HEK293 (cell line): ENCODE data around the gene BPI.

ENCODE experiments used
- CTCF ChIA-PET: fragments of 350-600 bp; formaldehyde crosslinking; extraction: SDS; loops from one replicate; lab custom pipeline; 2021; ENCODE audit warnings: antibody characterized with exemption; lab: Yijun Ruan, JAX
- POLR2A ChIA-PET: fragments of 300-600 bp; formaldehyde crosslinking; extraction: SDS; loops from one replicate; lab custom pipeline; 2020; ENCODE audit warnings: antibody characterized with exemption, inconsistent platforms; lab: Yijun Ruan, JAX
- H3K27ac ChIP-seq: fragments of 200-500 bp; sonication (Bioruptor generic); 2 replicates; pipeline ENCODE4 v1.5.1; 2014; ENCODE audit warnings: low read depth, low read length, control low read depth, inconsistent platforms; ENCODE audit errors: extremely low read depth
- H3K36me3 ChIP-seq, 2 experiments: fragments of 200-500 bp in 1 of 2; sonication (Bioruptor generic) in 1 of 2; 1 replicate in 1 of 2; 2 replicates in 1 of 2; pipeline ENCODE4 v1.5.1; 2014 to 2017; ENCODE audit warnings: inconsistent platforms in 2 of 2, low read length in 2 of 2; ENCODE audit not compliant: control insufficient read depth in 2 of 2, insufficient read depth in 1 of 2
- H3K4me1 ChIP-seq: fragments of 200-500 bp; sonication (Bioruptor generic); 2 replicates; pipeline ENCODE4 v1.5.1; 2014; ENCODE audit warnings: mild to moderate bottlenecking, low read length, inconsistent platforms; ENCODE audit not compliant: control insufficient read depth, insufficient read depth
- H3K4me3 ChIP-seq: 2 replicates; pipeline ENCODE4 v1.5.1; 2011; ENCODE audit warnings: low read depth, mild to moderate bottlenecking, control low read depth, low read length, moderate library complexity
- H3K9me3 ChIP-seq: fragments of 200-500 bp; sonication (Bioruptor generic); 2 replicates; pipeline ENCODE4 v1.5.1; 2014; ENCODE audit warnings: low read depth, low read length, inconsistent platforms; ENCODE audit not compliant: control insufficient read depth, insufficient read depth
- GFI1B ChIP-seq: fragments of 450-650 bp; formaldehyde crosslinking; IDR thresholded peaks from 2 replicates; pipeline ENCODE4 v1.5.1; 2016; ENCODE audit warnings: missing biosample characterization, missing genetic modification characterization
- GLIS2 ChIP-seq: fragments of 450-650 bp; formaldehyde crosslinking; IDR thresholded peaks from 2 replicates; pipeline ENCODE4 v1.5.1; 2016; ENCODE audit warnings: missing biosample characterization, missing genetic modification characterization
- HOXC10 ChIP-seq: sonication (generic); formaldehyde crosslinking; IDR thresholded peaks from 2 replicates; pipeline ENCODE4 v1.8.1; 2023; ENCODE audit warnings: mild to moderate bottlenecking, missing genetic modification reagents
- SCRT2 ChIP-seq: fragments of 450-650 bp; formaldehyde crosslinking; IDR thresholded peaks from 2 replicates; pipeline ENCODE4 v1.5.1; 2016; ENCODE audit warnings: missing biosample characterization, missing genetic modification characterization
- ZBTB17 ChIP-seq: fragments of 450-650 bp; formaldehyde crosslinking; IDR thresholded peaks from 2 replicates; pipeline ENCODE4 v1.5.1; 2016; ENCODE audit warnings: missing biosample characterization, missing genetic modification characterization
- ZBTB7A ChIP-seq: fragments of 450-650 bp; formaldehyde crosslinking; IDR thresholded peaks from 2 replicates; pipeline ENCODE4 v1.5.1; 2016; ENCODE audit warnings: low read depth, missing biosample characterization, missing genetic modification characterization
- ZNF112 ChIP-seq: fragments of 450-650 bp; formaldehyde crosslinking; IDR thresholded peaks from 2 replicates; pipeline ENCODE4 v1.5.0; 2017; ENCODE audit warnings: missing biosample characterization, missing genetic modification characterization
- ZNF169 ChIP-seq: fragments of 450-650 bp; formaldehyde crosslinking; IDR thresholded peaks from 2 replicates; pipeline ENCODE4 v1.5.1; 2016; ENCODE audit warnings: missing biosample characterization, missing genetic modification characterization
- ZNF202 ChIP-seq: fragments of 450-650 bp; formaldehyde crosslinking; IDR thresholded peaks from 2 replicates; pipeline ENCODE4 v1.5.1; 2016; ENCODE audit warnings: missing biosample characterization, missing genetic modification characterization, borderline replicate concordance
- ZNF221 ChIP-seq: fragments of 450-650 bp; formaldehyde crosslinking; IDR thresholded peaks from 2 replicates; pipeline ENCODE4 v1.5.1; 2017; ENCODE audit warnings: missing biosample characterization, missing genetic modification characterization, borderline replicate concordance
- ZNF335 ChIP-seq: fragments of 450-650 bp; formaldehyde crosslinking; conservative IDR thresholded peaks from 2 replicates; pipeline ENCODE4 v1.5.1; 2016; ENCODE audit warnings: missing biosample characterization, missing genetic modification characterization
- ZNF37A ChIP-seq: fragments of 450-650 bp; IDR thresholded peaks from 2 replicates; pipeline ENCODE4 v1.5.1; 2018; ENCODE audit warnings: missing biosample characterization, missing genetic modification characterization
- ZNF394 ChIP-seq: fragments of 450-650 bp; formaldehyde crosslinking; IDR thresholded peaks from 2 replicates; pipeline ENCODE4 v1.5.1; 2016; ENCODE audit warnings: missing biosample characterization, missing genetic modification characterization, mild to moderate bottlenecking, moderate library complexity, borderline replicate concordance
- ZNF404 ChIP-seq: fragments of 450-650 bp; formaldehyde crosslinking; IDR thresholded peaks from 2 replicates; pipeline ENCODE4 v1.5.1; 2017; ENCODE audit warnings: missing biosample characterization, missing genetic modification characterization
- ZNF529 ChIP-seq: fragments of 450-650 bp; formaldehyde crosslinking; IDR thresholded peaks from 2 replicates; pipeline ENCODE4 v1.5.1; 2017; ENCODE audit warnings: missing genetic modification characterization, missing biosample characterization; ENCODE audit not compliant: insufficient replicate concordance
- ZNF530 ChIP-seq: fragments of 450-650 bp; formaldehyde crosslinking; IDR thresholded peaks from 2 replicates; pipeline ENCODE4 v1.5.1; 2016; ENCODE audit warnings: low read depth, missing biosample characterization, missing genetic modification characterization
- ZNF585B ChIP-seq: fragments of 450-650 bp; formaldehyde crosslinking; IDR thresholded peaks from 2 replicates; pipeline ENCODE4 v1.5.1; 2016; ENCODE audit warnings: missing biosample characterization, missing genetic modification characterization
- ZNF677 ChIP-seq: fragments of 450-650 bp; IDR thresholded peaks from 2 replicates; pipeline ENCODE4 v1.5.0; 2018; ENCODE audit warnings: missing biosample characterization, mild to moderate bottlenecking, missing genetic modification characterization, moderate library complexity
- ZNF704 ChIP-seq: fragments of 450-650 bp; formaldehyde crosslinking; IDR thresholded peaks from 2 replicates; pipeline ENCODE4 v1.5.1; 2016; ENCODE audit warnings: missing biosample characterization, missing genetic modification characterization
- ZNF707 ChIP-seq: fragments of 450-650 bp; formaldehyde crosslinking; IDR thresholded peaks from 2 replicates; pipeline ENCODE4 v1.5.1; 2016; ENCODE audit warnings: missing biosample characterization, missing genetic modification characterization
- ZNF830 ChIP-seq: fragments of 450-650 bp; IDR thresholded peaks from 2 replicates; pipeline ENCODE4 v1.5.0; 2018; ENCODE audit warnings: missing biosample characterization, missing genetic modification characterization, low read depth, mild to moderate bottlenecking, moderate library complexity

The BPI gene

GRCh38 chr20:38340693-38341092 is 36.7 kb downstream of the BPI start:
- Histone ChIP-seq H3K36me3 (no peaks in the 10 kb centered on the region), H3K27ac (no peak overlapping the region), H3K9me3 (no peaks in the 10 kb centered on the region), H3K4me3 (no peak overlapping the region), H3K4me1 (no peaks in the 10 kb centered on the region)
- TF ChIP-seq ZNF394 (tag by site-specific recombination): no peak
- ChIA-PET CTCF (interaction anchor here (1.4 to 4.2 kb wide), 4 partner anchors 13 to 67 kb away, joined by 3 to 18 read pairs (median 5); no protein-coding TSS in a partner anchor), POLR2A (no interaction called here)

GRCh38 chr20:38342216-38342615 is 38.3 kb downstream of the BPI start:
- Histone ChIP-seq H3K36me3 (no peaks in the 10 kb centered on the region), H3K4me1 (no peaks in the 10 kb centered on the region), H3K4me3 (no peak overlapping the region), H3K27ac (no peak overlapping the region), H3K9me3 (no peaks in the 10 kb centered on the region)
- CTCF ChIA-PET: interaction anchor here (0.9 to 1.5 kb wide), 3 partner anchors 12 to 58 kb away, joined by 3 to 5 read pairs (median 3); no protein-coding TSS in a partner anchor
- TF ChIP-seq HOXC10 (CRISPR knock-in tag): no peak
- TF ChIP-seq, all 188 proteins: peak for 0
- POLR2A ChIA-PET: no interaction called here

GRCh38 chr20:38342713-38343310 is 38.9 kb downstream of the BPI start:
- TF ChIP-seq ZNF677 (tag by site-specific recombination) (no peak), ZNF830 (tag by site-specific recombination) (no peak), ZNF202 (no peak), GLIS2 (no peak), SCRT2 (tag by site-specific recombination) (no peak), ZNF707 (tag by site-specific recombination) (no peak), ZNF404 (tag by site-specific recombination) (no peak), ZNF704 (tag by site-specific recombination) (no peak), ZNF585B (no peak), ZNF529 (tag by site-specific recombination) (no peak), ZNF335 (no peak), ZNF169 (tag by site-specific recombination) (no peak), ZNF221 (no peak), ZNF37A (tag by site-specific recombination) (no peak), ZBTB7A (tag by site-specific recombination) (no peak), ZBTB17 (no peak), GFI1B (tag by site-specific recombination) (no peak), ZNF112 (tag by site-specific recombination) (no peak), ZNF530 (tag by site-specific recombination) (no peak)
- Histone ChIP-seq H3K27ac (no peak overlapping the region), H3K4me1 (no peaks in the 10 kb centered on the region), H3K36me3 (no peaks in the 10 kb centered on the region), H3K9me3 (no peaks in the 10 kb centered on the region), H3K4me3 (no peak overlapping the region)
- CTCF ChIA-PET: interaction anchor here (0.9 to 1.2 kb wide), 2 partner anchors 38 to 57 kb away, joined by 3 read pairs; no protein-coding TSS in a partner anchor
- POLR2A ChIA-PET: no interaction called here
